ENCODE measurements around the gene FABP3. TPM values are rescaled to one million over a fixed set of nuclear protein-coding genes. Genes with fewer than 3 reads are reported as not detected.

Gene FABP3
- polyA plus RNA-seq, 3 donors: not detected

DNA sequence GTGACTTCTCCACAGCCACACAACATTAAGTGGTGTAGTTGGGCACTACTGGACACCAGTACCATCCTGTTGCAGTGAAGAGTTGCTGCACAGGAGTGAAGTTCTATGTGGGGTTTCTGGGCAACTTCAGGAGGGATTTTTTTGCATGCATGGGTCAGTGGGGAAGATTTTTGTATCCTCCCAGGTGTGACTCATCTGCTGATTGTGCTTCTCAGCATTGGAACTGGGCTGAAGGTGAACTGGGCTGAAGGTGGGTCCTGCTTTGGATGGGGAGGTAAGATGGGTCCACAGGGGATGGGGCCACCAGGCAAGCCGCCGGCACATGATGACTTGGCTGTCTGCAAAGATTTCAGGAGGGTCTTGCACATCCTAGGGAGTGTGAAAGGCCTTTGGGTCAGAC lies 42.8 kb upstream of the FABP3 start:
- 95% methylated on average over 2 of the region's 2 CpGs for WGBS (ENCODE audit: insufficient coverage)
- peaks cover 19% of the 10 kb centered on the region for H3K4me1 Mint-ChIP-seq

DNA sequence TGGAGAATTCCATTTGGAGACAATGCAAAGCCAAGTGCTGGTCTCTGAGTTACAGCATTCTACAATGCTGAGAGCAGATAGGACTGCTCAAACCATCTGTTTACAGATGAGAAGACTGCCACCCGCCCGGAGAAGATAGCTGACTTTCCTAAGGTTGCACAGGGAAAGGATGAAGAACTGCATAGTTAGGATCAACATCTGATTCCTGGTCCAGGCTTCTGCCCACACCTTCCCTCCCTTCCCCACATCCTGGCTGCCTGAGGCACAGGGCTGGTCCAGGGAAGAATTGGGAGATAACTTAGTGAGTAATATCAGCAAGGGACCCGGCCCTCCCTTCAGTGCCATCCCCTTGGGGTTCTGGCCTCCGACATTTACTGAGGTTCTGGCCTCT lies 42.1 kb upstream of the FABP3 start:
- Histone ChIP-seq H3K4me1 (ENCODE audit: control insufficient read depth in 1 of 2, insufficient read depth in 2 of 2, low read length in 2 of 2) (peaks cover 10 to 11% of the 10 kb centered on the region in 2 donors), H3K4me3 (replicated peaks in 1 of 3; ENCODE audit: low read depth in 2 of 3, low read length in 3 of 3) (no peak overlapping the region), H3K27ac (ENCODE audit: low read depth in 1 of 2, low read length in 2 of 2) (no peak overlapping the region), H3K9me3 (replicated peaks in 1 of 2; ENCODE audit: control insufficient read depth in 1 of 2, insufficient read depth in 1 of 2, low read length in 2 of 2) (peaks cover 0 to 8% of the 10 kb centered on the region in 2 donors), H3K9ac (ENCODE audit: insufficient read depth, low read length, poor library complexity, severe bottlenecking) (no peak overlapping the region), H3K79me2 (ENCODE audit: insufficient read depth, low read length) (no peaks in the 10 kb centered on the region), H3K36me3 (replicated peaks in 1 of 2; ENCODE audit: control insufficient read depth in 1 of 2, insufficient read depth in 2 of 2, low read length in 2 of 2) (no peaks in the 10 kb centered on the region), H4K20me1 (ENCODE audit: insufficient read depth, low read length) (peaks cover 9% of the 10 kb centered on the region), H2AFZ (ENCODE audit: insufficient read depth, low read depth, low read length, poor library complexity, severe bottlenecking) (no peak overlapping the region), H3K27me3 (ENCODE audit: control insufficient read depth in 2 of 2, insufficient read depth in 2 of 2, low read length in 2 of 2) (peaks cover 21 to 45% of the 10 kb centered on the region in 2 donors), H3K4me2 (replicated peaks; ENCODE audit: extremely low read depth, low read length, poor library complexity, severe bottlenecking) (no peak overlapping the region)
- TF ChIP-seq, protein P1, sequence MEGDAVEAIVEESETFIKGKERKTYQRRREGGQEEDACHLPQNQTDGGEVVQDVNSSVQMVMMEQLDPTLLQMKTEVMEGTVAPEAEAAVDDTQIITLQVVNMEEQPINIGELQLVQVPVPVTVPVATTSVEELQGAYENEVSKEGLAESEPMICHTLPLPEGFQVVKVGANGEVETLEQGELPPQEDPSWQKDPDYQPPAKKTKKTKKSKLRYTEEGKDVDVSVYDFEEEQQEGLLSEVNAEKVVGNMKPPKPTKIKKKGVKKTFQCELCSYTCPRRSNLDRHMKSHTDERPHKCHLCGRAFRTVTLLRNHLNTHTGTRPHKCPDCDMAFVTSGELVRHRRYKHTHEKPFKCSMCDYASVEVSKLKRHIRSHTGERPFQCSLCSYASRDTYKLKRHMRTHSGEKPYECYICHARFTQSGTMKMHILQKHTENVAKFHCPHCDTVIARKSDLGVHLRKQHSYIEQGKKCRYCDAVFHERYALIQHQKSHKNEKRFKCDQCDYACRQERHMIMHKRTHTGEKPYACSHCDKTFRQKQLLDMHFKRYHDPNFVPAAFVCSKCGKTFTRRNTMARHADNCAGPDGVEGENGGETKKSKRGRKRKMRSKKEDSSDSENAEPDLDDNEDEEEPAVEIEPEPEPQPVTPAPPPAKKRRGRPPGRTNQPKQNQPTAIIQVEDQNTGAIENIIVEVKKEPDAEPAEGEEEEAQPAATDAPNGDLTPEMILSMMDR (IDR thresholded peaks at IDR 0.05): no peak
- H3K4me3 Mint-ChIP-seq: peak overlapping the region in 1 of 2 donors; percentile 100
- H3K27ac Mint-ChIP-seq: peak overlapping the region in 1 of 7 donors; percentile 72
- DNase-seq: no peak
- intact Hi-C loops (cut with micrococcal nuclease): loop anchor here in 1 of 2 donors (10.0 kb wide), 1 partner anchor 230 kb away; no protein-coding TSS in a partner anchor
- peaks cover 52 to 63% (median 58%) of the 10 kb centered on the region in 3 donors for H3K27me3 Mint-ChIP-seq (ENCODE audit: low read depth in 3 of 3)
- peaks cover 0 to 9% (median 4%) of the 10 kb centered on the region in 7 donors for H3K9me3 Mint-ChIP-seq
- peaks cover 4 to 9% of the 10 kb centered on the region in 2 donors for H3K36me3 Mint-ChIP-seq
- no CpG with 5 or more reads among the region's 4 CpGs for whole genome bisulfite sequencing (ENCODE audit: insufficient coverage)
- peaks cover 19% of the 10 kb centered on the region for H3K4me1 Mint-ChIP-seq

More for the DNA sequence above, 42.8 kb upstream of the FABP3 start:
- H3K27ac ChIP-seq (ENCODE audit: low read depth in 1 of 2, low read length in 2 of 2): no peak overlapping the region
- intact Hi-C loops (cut with micrococcal nuclease): loop anchor here in 1 of 2 donors (10.0 kb wide), 1 partner anchor 231 kb away; no protein-coding TSS in a partner anchor
- no peak overlapping the region for H3K4me2 ChIP-seq (replicated peaks; ENCODE audit: extremely low read depth, low read length, poor library complexity, severe bottlenecking)
- H4K20me1 ChIP-seq (ENCODE audit: insufficient read depth, low read length): peaks cover 9% of the 10 kb centered on the region
- Mint-ChIP-seq H3K9me3 (peaks cover 0 to 9% (median 4%) of the 10 kb centered on the region in 7 donors), H3K36me3 (peaks cover 4 to 9% of the 10 kb centered on the region in 2 donors), H3K27ac (no peak overlapping the region), H3K4me3 (peak overlapping the region in 1 of 2 donors; percentile 51), H3K27me3 (ENCODE audit: low read depth in 3 of 3) (peaks cover 46 to 56% (median 51%) of the 10 kb centered on the region in 3 donors)
- no peak overlapping the region for H3K4me3 ChIP-seq (replicated peaks in 1 of 3; ENCODE audit: low read depth in 2 of 3, low read length in 3 of 3)
- peaks cover 10 to 11% of the 10 kb centered on the region in 2 donors for H3K4me1 ChIP-seq (ENCODE audit: control insufficient read depth in 1 of 2, insufficient read depth in 2 of 2, low read length in 2 of 2)
- H3K27me3 ChIP-seq (ENCODE audit: control insufficient read depth in 2 of 2, insufficient read depth in 2 of 2, low read length in 2 of 2): peaks cover 20 to 44% of the 10 kb centered on the region in 2 donors
- TF ChIP-seq, protein P1 (IDR thresholded peaks at IDR 0.05): no peak
- H3K36me3 ChIP-seq (replicated peaks in 1 of 2; ENCODE audit: control insufficient read depth in 1 of 2, insufficient read depth in 2 of 2, low read length in 2 of 2): no peaks in the 10 kb centered on the region
- no peak overlapping the region for H2AFZ ChIP-seq (ENCODE audit: insufficient read depth, low read depth, low read length, poor library complexity, severe bottlenecking)
- peaks cover 0 to 8% of the 10 kb centered on the region in 2 donors for H3K9me3 ChIP-seq (replicated peaks in 1 of 2; ENCODE audit: control insufficient read depth in 1 of 2, insufficient read depth in 1 of 2, low read length in 2 of 2)
- DNase-seq: no peak
- H3K79me2 ChIP-seq (ENCODE audit: insufficient read depth, low read length): no peaks in the 10 kb centered on the region
- no peak overlapping the region for H3K9ac ChIP-seq (ENCODE audit: insufficient read depth, low read length, poor library complexity, severe bottlenecking)
